ENCODE measurements around the gene LRP8. TPM values are rescaled to one million over a fixed set of nuclear protein-coding genes. Genes with fewer than 3 reads are reported as not detected.

LRP8 gene
- total RNA-seq, 1 donor from 2014 or later: 8.4 TPM

DNA sequence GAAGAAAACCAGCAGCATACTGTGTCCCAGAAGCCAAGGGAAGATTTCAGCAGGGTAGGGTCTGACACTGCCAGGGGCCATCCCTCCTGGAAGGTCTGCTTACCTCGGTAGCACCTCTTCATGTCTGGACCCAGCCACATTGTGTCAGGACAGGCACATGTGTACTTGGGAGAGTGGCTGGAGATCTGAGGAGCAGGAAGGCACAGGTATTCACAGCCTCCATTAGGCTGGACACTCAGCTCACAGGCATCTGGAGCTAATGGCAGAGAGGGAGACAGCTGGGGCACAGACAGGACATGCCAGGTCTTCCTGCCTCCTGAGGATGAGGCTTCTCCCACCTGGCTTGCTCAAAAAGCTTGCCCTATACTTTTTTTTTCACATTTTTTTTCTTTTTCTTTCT, 69.7 kb downstream of the LRP8 start:
- H3K27me3 ChIP-seq (ENCODE audit: control insufficient read depth, insufficient read depth, low read length): no peaks in the 10 kb centered on the region
- FAIRE-seq (no peak), DNase-seq (ENCODE audit: low read depth) (peak; percentile 62)
- H3K4me3 ChIP-seq (ENCODE audit: low read depth, low read length): no peak overlapping the region
- TF ChIP-seq, protein P1, sequence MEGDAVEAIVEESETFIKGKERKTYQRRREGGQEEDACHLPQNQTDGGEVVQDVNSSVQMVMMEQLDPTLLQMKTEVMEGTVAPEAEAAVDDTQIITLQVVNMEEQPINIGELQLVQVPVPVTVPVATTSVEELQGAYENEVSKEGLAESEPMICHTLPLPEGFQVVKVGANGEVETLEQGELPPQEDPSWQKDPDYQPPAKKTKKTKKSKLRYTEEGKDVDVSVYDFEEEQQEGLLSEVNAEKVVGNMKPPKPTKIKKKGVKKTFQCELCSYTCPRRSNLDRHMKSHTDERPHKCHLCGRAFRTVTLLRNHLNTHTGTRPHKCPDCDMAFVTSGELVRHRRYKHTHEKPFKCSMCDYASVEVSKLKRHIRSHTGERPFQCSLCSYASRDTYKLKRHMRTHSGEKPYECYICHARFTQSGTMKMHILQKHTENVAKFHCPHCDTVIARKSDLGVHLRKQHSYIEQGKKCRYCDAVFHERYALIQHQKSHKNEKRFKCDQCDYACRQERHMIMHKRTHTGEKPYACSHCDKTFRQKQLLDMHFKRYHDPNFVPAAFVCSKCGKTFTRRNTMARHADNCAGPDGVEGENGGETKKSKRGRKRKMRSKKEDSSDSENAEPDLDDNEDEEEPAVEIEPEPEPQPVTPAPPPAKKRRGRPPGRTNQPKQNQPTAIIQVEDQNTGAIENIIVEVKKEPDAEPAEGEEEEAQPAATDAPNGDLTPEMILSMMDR (IDR thresholded peaks at IDR 0.05; ENCODE audit: insufficient read depth, low read length, severe bottlenecking): no peak
- H3K36me3 ChIP-seq (ENCODE audit: control insufficient read depth, insufficient read depth, low read length): peaks cover 15% of the 10 kb centered on the region

DNA sequence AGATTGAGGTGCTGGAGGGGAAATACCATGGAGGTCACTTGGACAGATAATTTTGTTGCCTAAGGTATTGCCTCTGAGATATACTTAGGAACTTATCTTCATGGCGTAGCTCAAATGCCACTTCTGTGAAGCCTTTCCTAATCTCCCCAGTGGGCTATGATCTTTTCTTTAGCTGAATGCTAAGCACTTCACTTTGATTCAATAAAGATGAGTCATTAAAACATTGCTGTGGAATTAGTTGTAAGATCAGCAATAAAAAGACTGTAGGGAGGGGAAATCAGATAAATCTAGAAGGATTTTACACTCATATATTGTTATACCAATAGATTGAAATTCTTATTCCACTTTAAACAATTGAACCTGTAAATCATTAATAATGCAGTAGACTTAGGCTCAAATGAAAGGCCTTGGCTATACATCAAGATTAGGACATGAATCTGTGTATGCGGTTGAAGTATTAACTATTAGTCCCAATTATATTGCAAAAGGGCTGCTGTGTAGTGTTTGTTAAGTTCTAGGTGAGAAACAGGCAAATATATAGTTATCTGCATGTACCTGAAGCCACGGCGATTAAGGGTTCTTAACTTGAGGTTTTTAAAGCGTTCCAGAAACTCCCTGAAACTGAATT, 70.3 kb downstream of the LRP8 start:
- DNase-seq (ENCODE audit: low read depth) (peak; percentile 22), FAIRE-seq (no peak)
- Histone ChIP-seq H3K4me3 (ENCODE audit: low read depth, low read length) (no peak overlapping the region), H3K27me3 (ENCODE audit: control insufficient read depth, insufficient read depth, low read length) (no peaks in the 10 kb centered on the region), H3K36me3 (ENCODE audit: control insufficient read depth, insufficient read depth, low read length) (peaks cover 15% of the 10 kb centered on the region)
- TF ChIP-seq, protein P1 (IDR thresholded peaks at IDR 0.05; ENCODE audit: insufficient read depth, low read length, severe bottlenecking): no peak

DNA sequence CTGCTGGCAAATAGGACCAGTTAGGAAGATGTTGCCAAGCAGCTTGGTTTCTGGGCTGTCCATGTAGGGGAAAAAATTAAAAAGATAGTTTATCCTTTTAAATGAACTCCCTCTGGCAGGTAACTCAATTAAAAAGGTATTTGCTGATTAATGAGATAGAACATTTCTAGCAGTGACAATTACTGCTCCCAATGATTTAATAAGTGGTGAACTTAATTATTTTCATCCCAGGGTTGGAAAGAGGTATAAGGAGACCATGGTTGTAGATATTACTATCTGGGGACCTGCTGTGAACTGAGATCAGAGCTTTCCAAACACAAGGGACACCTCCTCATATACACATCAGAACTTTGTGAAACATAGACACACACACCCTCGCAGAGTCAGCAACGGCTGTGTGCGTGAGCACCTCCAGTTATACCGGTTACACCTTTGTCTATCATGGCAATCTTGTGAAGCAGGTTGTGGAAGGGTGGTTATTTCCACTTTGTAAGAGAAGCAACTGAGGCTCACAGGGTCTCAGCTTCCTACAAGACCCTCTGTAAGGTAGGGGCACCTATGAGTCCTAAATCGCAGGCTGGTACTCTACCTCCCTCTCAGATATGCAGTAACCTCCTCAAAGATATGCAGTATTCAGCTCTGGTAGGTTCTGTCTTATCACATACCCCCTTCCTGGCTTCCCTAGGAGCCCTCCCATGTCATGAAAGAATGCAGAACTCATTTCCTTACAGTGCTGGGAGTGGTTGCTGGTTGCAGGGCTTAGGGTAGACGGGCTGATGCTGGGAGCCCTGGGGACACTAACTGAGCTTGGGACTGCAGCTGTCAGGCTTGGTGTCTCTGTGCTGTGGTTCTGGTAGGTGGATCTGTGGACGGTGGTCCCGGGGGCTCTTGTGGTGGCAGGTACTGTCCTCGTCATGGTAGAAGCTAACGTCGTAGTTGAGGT, 71.1 kb downstream of the LRP8 start:
- Histone ChIP-seq H3K36me3 (ENCODE audit: control insufficient read depth, insufficient read depth, low read length) (peaks cover 13% of the 10 kb centered on the region), H3K27me3 (ENCODE audit: control insufficient read depth, insufficient read depth, low read length) (no peaks in the 10 kb centered on the region), H3K4me3 (ENCODE audit: low read depth, low read length) (no peak overlapping the region)
- no peak for FAIRE-seq
- TF ChIP-seq, protein P1 (IDR thresholded peaks at IDR 0.05; ENCODE audit: insufficient read depth, low read length, severe bottlenecking): no peak
- DNase-seq (ENCODE audit: low read depth): no peak

DNA sequence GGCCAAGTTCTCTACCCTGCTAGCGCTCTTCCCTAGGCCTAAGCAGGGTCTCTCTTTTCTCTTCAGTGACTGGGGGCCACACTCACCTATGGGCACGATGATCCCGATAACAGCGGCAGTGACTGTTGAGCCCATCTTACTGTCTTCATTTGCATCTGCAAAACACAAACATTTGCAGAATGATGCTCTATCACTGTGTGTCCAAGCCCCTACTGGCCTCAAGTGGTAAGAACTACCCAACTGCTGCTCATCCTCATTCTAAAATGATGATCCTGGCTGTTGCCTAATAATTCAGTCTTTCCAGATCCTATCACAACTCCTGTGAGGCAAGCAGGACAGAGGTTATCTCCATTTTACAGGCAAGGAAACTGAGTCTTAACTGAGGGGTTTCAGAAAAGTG, 72.8 kb downstream of the LRP8 start:
- peaks cover 13% of the 10 kb centered on the region for H3K36me3 ChIP-seq (ENCODE audit: control insufficient read depth, insufficient read depth, low read length)
- DNase-seq (ENCODE audit: low read depth) (no peak), FAIRE-seq (no peak)
- TF ChIP-seq, protein P1 (IDR thresholded peaks at IDR 0.05; ENCODE audit: insufficient read depth, low read length, severe bottlenecking): peak; percentile 8
- no peak overlapping the region for H3K4me3 ChIP-seq (ENCODE audit: low read depth, low read length)
- no peaks in the 10 kb centered on the region for H3K27me3 ChIP-seq (ENCODE audit: control insufficient read depth, insufficient read depth, low read length)

DNA sequence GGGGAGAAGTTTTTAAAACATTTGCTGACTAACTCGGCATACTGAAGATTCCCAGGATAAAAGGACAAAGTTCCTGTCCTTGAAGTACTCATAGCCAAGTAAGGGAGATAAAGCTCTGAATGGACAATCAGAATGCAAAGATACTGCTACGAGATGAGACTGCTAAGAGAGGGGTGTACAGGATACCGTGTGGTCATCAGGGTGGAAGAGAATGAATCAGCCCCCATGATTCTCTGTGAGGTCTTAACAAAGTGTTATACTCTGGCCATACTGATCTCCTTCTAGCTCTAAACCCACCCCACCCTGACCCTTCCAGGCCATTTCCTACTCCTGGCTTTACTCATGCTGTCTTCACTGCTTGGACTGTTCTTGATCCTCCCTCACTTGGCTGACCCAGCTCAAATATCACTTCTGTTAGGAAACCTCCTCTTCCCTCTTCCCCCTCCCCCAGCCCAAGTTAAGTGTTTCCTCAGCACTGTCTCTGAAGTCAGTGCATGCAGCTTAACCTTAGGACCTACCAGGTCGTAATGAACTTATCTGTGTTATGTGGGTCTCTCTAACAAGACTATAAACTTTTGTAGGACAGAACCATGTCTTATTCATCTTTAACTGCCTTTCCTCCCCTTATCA, 73.7 kb downstream of the LRP8 start:
- TF ChIP-seq, protein P1 (IDR thresholded peaks at IDR 0.05; ENCODE audit: insufficient read depth, low read length, severe bottlenecking): no peak
- FAIRE-seq: no peak
- H3K27me3 ChIP-seq (ENCODE audit: control insufficient read depth, insufficient read depth, low read length): no peaks in the 10 kb centered on the region
- peaks cover 18% of the 10 kb centered on the region for H3K36me3 ChIP-seq (ENCODE audit: control insufficient read depth, insufficient read depth, low read length)
- no peak for DNase-seq (ENCODE audit: low read depth)
- no peak overlapping the region for H3K4me3 ChIP-seq (ENCODE audit: low read depth, low read length)

All from bronchial epithelial cell (primary cell).